ENCODE data around the gene GPR26.
"Not testable (repeated sequence)": the region's sequence is repeated elsewhere in the genome, so short reads cannot be mapped to it uniquely, and the experiment has no call there.

The GPR26 gene

DNA sequence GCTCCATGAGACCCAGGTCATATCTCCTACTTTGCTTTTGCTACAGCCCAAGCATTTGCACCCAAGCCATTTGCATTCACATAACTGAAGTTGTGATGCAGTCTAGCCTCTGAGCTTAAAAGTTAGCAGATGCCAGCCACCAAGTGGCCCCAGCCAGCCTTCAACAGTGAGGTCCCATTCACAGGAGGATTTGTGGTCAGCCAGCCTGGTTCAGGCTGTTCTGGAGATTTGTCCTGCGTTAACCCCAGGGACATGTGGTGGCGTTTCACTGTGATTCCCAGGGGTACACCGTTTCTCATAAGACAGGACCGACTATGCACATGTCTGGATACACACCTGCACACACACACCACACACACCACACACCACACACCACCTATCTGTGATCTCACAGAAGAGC, 51.2 kb downstream of the GPR26 start:
- no peak for DNase-seq (ENCODE audit: low read depth)

DNA sequence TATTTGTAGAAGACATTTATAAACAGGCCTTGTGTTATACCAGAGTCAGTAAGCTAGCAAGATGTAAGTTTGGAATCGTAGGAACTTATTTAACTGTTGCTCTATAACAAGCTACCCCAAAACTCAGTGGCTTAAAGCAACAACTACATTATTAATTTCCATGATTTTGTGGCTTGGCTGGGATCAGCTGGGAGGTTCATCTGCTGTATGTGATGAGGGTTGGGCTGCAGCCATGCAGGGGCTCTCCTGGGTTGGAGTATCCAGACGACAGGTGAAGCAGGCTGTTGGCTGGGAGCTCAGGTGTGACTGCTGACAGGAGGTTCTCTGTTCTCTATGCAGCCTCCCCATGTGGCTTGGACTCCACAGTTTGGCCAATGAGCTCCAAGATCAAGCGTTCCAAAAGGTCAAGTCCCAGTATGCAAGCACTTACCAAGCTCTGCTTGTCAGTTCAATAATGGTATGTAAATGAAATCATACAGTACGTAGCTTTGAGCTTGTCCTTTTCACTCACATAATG, 52.4 kb downstream of the GPR26 start:
- DNase-seq (ENCODE audit: low read depth): no peak

DNA sequence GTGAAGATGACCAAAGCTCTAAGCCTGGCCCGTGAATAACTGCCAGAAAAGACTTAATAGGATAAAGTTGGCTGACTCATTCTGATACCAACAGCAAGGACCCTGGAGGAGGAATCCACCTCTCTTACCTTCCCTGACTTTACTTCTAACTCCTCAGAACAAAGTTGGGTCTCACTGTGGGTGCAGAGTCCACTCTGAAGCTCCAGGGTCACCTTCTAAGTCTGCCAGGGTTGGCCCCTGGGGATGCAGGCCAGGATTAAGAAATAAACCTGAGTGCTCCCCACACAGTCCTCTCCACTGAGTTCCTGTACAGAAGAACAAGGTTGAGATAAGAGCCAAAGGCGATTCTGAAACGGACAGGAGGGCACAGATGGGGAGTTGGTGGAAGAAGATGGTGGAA, 54.4 kb downstream of the GPR26 start:
- no peak for DNase-seq (ENCODE audit: low read depth)

DNA sequence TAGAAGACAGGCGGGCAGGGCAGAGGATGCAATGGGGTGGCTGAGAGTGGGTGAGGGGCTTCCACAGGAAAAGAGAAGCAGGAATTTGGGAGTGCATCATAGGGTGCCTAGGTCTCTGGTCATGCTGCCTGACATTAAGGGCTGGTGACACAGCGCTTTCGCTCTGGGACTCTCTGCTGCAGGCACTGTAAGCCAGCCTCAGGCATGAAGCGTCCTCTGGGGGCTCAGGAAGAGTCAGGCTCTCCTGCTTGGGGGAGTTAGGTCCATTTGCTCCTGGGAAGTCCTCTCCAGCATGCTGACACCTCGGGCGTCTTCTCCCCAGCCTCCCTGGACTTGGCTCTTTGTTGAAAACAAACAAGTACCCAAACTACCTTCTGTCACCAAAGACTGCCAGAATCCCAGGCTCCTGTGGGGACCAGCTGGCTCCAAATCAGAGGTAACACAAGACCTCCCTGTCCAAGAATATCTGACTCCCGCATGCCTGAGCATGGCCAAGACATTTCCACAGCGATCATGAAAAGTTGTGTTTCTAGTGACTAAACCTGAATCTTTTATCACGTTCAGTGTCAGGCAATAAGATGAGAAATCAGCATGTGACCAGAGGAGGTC, 55.4 kb downstream of the GPR26 start:
- no peak for DNase-seq (ENCODE audit: low read depth)

DNA sequence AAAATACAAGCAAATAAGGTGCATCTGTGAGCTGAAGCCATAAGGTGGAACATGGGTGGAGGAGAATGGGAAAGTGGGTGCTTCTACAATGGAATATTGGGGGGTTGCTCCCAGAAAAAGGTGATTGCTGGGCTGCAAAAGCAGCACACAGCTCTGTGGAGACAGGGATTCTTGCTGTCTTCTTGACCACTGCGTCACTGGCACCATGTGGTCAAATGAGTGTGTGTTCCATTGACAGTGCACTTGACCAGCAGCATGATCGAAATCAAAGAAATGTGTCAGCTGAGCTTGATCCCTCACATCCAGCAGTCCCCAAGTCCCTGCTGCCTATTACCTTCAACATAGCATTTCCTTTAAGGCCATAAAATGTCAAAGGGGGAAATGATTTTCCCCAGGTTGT, 56.2 kb downstream of the GPR26 start:
- no peak for DNase-seq (ENCODE audit: low read depth)

DNA sequence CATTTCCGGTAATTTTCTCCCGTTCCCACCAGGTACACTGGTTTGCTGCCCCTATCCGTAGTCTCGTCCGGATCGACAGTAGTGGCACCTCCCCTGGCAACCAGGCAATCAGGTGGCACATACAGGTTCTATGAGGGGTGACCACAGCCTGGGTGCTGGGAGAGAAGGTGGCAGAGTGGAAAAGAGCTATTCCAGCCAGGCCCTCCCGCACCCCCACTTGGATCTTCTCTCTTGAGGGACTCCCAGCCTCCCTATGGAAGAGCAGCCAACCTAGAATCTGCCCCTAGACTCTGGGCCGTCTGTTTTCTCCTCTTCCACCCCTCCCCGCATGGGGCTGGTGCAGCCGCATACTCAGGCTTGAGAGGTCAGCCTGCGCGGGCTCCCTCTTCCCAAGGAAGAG, 58.6 kb downstream of the GPR26 start:
- no peak for DNase-seq (ENCODE audit: low read depth)

DNA sequence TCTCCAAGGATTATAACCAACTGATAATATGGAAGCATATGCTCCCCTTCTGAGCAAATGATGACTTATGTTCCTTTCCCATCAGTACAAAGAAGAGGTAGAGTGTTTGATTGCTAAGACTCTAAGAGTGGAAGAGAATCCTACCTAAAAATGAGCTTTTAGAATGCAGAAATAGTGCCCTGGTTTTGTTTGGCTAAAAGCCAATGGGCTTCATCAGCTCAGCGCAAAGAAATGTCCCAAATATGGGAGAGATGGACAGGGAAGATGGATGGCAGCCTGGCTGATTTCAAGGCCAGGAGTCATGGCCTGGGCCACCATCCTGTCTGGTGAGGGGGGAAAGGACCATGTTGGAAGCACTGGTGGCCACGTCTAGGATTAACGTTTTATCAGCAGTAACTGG, 60.2 kb downstream of the GPR26 start:
- no peak for DNase-seq (ENCODE audit: low read depth)

DNA sequence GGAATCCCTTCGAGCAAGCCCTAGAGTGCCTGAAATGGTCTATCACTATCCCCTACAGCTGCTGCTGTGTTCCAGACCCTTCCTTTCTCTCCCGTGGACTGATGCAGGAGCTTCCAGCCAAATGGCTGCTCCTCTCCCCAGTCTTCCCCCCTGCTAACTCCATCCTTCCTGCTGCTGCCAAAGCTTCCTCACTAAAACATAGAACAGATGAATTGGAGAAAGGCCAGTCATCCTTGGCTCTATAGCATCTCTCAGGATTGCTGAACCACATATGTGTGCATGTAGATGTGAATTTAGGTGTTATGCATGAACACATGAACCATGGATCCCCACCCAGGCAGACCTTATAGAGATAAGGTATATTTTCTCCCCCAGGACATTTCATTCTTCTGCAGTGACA, 60.7 kb downstream of the GPR26 start:
- no peak for DNase-seq (ENCODE audit: low read depth)

DNA sequence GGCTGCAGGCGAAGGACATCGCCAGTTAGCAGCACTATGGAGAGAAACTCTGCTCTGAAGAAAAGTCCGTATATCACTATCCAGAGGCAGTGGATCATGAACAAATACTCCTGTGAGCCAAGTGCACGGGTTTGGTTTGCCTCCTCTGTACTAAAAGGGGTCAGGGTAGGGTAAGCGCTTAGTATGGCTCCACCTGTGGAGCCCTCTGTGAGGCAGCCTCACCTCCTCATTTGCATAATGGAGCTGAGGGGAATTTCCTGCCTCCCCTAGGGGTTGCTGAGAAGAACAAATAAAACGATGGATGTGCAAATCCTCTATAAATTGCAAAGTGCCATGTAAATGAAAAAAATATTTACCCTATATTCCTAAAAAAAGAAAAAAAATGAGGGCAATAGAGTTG, 63.4 kb downstream of the GPR26 start:
- DNase-seq (ENCODE audit: low read depth): no peak

DNA sequence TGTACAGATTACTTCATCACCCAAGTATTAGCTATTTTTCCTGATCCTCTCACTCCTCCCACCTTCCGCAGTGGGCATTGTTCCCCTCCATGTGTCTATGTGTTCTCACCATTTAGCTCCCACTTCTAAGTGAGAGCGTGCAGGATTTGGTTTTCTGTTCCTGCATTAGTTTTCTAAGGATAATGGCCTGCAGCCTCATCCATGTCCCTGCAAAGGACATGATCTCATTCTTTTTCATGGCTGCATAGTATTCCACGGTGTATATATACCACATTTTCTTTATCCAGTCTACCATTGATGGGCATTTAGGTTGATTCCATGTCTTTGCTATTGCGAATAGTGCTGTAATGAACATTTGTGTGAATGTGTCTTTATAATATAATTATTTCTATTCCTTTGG, 70.8 kb downstream of the GPR26 start:
- DNase-seq (ENCODE audit: low read depth): not testable (repeated sequence)

DNA sequence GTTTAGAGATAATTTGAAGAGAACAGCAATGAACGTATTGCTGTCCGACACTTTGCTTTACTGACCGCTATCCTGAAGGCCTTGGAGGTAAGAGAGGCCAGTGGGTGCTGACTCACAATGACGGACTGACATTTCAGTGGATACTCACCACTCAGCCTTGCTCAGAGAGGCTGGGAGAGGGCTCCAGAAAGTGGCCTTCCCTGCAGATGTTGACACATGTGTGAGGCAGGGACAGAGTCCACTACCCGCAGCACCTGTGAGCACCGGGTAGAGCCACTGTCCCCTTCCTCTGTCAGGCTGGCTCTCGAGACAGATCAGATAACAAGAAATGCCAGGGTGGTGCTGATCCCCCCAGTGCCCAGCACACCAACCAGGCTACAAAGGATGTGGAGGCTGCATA, 75.0 kb downstream of the GPR26 start:
- DNase-seq (ENCODE audit: low read depth): no peak

DNA sequence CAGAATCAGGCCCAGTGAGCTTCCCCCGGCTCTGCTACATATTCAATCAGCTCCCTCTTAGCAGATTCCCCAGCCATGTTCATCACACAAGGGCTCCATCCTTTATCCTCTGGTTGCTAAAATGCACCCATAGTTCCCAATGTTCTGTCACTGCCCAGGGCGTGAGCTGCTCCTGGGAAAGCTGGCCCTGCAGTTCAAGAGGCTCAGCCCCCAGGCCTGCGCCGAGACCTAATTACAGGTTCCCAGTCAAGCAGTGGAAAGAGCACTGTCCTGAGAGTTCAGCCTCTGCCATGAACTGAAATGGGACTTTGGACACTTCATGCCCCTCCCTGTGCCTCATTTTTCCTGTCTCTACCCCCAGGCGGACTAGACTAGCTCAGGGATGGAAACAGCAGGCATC, 75.6 kb downstream of the GPR26 start:
- no peak for DNase-seq (ENCODE audit: low read depth)

DNA sequence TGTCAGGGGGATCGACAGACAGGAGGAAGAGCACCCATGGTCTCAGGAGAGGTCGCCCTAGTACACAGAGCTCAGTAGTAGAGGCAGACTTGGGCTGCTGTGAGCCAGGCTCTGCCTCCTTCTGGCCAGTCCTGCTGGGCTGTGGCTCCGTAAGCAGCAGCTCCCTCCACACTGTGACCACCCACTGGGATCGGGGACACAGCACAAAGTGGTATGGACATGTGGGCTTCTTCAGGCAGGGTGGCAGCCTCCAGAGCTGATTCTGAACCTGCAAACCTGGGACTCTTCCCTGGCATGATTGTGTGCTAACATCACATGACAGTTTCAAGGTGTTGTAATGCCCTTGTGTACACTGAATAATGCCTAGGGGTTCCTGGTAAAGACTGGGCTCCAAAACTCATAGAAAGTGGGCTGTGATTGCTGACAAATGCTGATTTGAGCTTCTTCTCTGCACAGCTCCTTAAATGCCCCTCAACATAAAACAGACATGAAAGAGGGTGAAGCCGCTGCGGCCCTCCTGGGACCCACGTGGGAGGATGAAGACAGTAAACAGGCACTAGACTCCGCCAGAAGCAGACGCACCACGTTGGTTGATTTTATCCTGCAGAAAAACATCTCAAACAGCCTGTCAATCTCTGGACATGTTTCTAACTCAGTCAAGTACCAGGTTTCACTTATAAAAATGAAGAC, 76.7 kb downstream of the GPR26 start:
- DNase-seq (ENCODE audit: low read depth): no peak

DNA sequence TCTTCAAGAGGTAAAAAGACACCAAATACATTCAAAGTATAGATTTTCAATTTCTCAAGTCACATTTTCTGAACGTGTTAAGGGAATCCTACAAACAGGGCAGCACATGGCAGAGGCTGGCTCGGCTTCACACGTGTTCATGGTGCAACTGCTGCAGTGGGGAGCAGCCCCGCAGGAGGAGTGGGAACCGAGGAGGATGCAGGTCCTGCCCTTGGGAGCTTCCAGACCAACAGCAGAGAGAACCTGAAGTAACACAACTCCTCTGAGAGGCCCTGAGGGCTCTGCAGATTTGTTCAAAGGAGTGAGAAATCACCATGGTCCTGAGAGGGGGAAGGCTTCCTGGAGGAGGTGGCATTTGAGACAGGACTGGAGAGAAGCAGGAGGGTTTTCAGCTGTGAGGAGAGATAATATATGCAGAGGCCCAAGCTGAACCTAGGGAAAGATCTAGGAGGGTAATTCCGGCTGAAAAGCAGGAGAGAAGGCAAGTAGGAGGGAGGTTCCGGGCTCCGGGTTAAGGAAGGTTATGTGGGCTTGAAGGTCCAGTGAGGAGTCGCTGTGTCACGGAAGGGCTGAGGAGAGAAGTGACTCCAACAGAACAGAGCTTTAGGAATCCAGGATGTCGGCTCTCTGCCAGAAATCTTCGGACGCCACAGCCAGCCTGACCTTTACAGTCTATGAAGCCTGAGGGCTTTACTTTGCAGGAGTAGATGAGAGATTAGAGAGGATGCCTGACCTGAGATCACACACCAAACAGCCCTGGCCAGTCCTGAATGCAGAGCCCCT, 77.5 kb downstream of the GPR26 start:
- no peak for DNase-seq (ENCODE audit: low read depth)

DNA sequence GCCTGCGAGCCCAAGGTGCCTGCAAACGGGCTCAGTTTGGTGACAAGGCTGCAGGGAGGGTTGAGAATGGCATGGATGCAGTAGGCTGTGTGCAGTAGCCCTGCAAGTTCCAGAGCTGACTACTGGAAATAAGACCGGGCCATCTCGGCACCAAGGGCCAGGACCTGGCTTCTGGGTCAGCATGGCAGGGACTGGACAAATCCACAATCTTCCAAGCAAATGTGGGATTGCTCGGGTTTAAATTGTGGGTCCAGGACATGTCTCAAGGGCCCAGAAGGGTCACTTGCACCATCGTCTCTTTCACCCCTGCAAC, 78.0 kb downstream of the GPR26 start:
- no peak for DNase-seq (ENCODE audit: low read depth)

Measured in HS-5 (cell line).